HG02885 (cell line): ENCODE data around the gene ARHGEF28.

Source experiments
- ATAC-seq: cut with Tn5 transposase; IDR thresholded peaks from one replicate; pipeline ENCODE4 v1.9.1; 2021; ENCODE audit warnings: mild to moderate bottlenecking; ENCODE audit not compliant: unreplicated experiment, poor library complexity

The ARHGEF28 gene

DNA sequence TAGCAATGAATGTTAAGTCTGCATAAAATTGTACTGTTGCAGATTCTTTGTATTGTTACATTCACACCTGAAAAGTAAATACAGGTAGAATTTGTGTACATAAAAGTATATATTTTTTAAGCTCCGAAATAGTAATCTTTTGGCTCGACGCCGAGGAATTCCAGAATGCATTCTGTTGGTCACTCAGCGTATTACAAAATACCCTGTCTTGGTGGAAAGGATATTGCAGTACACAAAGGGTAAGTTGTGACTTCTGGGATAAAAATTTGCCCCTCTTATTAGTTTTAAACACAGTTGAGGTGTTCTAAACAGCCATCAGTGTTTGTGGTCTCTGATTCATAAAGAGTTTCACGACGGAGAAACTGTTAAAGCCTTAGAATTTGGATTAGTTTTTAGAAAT, 257.6 kb downstream of the ARHGEF28 start:
- ATAC-seq = no peak

DNA sequence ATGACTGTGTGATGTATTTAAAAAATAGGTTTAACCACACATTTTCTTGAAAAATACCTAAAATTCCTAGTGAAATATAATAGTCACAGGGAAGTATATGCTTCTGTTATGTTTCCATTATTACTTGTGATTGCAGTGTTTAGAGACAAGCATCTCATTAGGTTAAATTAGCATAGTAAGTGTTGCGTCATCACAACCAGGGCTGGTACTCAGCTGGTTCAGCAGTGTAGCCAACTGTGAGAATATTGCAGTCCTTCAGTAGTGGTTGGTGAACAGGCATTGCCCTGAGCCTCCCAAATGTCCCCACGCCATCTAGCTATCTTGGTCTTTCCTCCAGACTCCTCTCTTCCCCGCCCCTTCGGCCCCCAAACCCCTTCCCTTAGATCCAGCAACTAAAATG, 261.7 kb downstream of the ARHGEF28 start:
- no peak for ATAC-seq

DNA sequence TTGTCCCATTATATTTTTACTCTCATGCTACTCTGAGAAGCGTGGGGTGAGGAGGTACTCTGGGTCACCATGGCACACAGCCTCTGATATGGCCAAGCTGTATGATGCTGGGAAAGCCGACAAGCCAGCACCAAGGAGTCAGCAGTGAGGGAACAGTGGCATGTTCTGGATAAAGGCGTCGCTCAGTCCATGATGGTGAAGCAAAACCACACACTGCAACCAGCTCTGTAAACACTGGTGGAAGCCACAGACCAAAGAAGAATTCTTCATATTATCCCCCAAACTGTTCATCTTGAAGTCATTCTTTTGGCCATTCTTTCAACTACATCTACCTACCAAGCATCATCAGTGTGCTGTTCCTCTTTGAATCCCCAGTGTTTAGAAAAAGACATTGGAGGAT, 264.6 kb downstream of the ARHGEF28 start:
- no peak for ATAC-seq

DNA sequence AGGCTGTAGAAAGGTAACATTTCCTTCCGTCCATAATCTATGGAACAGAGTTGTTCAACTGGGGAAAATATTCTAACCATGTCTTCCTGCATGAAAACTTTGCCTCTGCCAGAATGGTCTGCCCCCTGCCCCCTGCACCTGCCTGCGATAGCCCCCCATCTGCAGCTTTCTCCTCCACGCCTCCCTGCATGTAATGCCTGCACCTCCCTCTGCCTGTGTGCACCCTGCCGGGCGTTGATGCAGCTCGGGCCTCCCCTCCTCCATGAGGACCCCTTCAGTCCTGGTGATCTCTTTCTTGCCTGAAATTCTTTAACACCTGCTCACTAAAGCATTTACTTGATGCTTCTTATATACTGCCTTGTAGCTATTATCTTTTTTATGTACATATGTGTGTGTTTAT, 266.2 kb downstream of the ARHGEF28 start:
- ATAC-seq = no peak

DNA sequence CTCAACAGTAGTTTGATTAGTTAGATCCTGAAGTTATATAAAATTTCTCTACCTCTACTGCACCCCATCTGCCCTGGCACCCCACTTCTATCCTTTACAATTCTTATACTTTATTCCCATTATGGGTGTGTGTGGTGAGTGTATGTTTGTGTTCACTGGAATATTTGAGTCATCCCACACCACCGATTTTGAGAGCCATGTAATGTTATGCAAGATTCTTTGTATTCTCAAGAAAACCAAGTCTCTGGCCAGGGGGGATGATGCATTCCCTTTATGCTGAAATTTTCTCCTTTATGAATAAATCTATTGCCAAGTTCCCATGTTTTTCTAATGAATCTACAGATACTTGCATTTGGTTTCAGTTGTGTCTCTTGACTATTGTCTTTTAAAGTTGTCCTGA, 266.8 kb downstream of the ARHGEF28 start:
- no peak for ATAC-seq

DNA sequence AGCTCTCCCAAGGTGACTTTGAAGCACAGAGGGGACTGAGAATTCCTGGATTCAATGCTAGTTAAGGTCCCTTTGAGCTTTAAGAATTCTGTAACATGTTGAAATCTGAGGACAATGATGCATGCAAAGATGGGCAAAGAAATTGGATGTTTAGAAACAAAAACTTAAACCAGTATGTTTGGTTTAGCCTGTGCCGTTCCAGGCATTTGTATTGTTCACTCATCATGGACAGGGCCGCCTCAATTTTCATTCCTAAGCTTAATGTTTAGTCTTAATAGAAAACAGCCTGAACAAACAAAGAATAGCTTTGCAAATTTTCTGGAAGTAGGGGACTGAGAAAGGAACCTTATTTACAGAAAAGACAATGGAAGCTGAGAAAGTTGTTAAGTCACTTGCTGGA, 267.8 kb downstream of the ARHGEF28 start:
- ATAC-seq = no peak

DNA sequence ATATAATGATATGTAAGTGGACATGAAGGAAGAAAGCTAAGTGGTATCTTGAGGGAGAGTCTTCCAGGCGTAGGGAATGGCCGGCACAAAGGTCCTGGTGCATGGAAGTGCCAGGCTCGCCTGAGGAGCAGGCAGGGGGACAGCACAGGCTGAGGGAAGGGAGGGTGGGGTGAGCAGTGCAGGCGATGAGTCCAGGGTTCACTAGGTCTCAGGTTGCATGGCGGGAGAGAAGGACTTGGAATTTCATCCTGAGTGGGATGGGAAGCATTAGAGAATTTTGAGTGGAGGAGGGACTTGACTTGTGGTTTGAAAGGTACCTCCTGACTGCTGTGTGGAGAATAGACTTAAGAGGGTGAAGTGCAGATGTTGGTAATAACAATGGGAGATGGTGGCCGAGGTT, 268.9 kb downstream of the ARHGEF28 start:
- ATAC-seq = no peak

DNA sequence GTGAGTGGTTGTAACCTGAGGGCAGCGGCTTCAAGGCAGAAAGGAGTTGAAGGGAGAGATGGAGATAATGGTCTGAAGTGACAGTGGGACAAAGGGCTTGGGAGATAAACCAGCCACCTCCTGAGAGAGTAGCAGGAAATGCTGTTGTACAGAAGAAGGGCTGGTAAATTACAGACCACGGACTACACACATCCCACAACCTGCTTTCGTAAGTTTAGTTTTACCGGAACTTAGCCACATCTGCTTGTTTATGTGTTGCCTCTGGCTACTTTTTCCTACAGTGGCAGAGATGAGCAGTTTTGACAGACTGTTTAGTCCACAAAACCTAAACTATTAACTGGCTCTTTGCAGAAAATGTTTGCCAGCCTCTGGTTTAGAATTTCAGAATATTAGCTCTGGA, 269.5 kb downstream of the ARHGEF28 start:
- no peak for ATAC-seq

DNA sequence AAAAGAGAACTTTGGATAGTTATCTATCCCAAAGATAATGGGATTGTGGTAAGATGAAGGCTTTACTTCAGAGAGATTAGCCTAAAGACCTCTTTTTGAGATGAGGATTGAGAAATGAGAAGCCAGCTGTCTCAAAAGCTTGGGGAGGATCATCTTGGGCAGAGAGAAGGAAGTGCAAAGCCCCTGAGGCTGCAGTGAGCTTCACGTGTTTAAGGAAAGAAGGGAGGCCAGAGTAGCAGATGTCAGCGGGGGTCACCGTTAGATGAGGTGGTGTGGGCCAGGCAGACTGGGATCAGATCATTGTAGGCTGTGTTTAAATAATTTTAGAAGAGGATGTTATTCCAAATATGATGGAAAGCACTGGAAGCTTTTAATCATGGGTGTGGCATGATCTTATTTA, 270.1 kb downstream of the ARHGEF28 start:
- ATAC-seq = no peak

DNA sequence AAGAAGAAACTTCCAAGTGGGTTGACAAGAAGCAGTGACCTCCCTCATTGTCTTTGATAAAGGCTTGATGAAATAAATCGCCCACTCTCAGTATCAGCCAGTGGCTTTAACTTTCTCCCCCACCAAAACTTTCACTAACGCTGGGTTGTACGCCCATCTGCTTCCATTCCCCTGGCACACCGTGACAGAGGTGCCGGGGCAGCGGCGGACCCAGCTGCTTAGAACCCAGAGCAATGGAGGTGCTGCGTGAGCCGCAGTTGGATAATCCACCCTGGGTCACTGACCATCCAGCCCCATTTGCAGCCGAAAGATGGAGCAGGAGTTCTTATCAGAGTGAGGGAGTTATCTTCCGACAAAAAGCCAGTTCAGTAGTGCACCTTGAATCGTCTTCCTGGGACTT, 270.7 kb downstream of the ARHGEF28 start:
- ATAC-seq = no peak

DNA sequence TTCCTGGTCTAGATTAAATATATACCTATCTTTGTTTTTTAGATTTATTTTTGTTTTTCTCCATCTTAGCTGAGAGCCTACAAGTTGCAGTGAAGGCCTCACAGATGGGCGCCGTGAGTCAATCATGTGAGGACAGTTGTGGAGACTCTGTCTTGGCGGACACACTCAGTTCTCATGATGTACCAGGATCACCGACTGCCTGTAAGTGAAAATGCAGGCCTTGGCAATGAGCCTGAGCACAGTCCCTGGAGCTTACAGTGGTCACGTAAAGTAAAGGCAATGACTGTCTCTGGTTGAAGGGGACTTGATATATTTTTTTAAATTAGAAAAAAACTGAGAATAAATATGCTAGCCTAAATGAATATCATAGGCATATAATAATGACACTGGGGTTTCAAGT, 271.9 kb downstream of the ARHGEF28 start:
- ATAC-seq = no peak

DNA sequence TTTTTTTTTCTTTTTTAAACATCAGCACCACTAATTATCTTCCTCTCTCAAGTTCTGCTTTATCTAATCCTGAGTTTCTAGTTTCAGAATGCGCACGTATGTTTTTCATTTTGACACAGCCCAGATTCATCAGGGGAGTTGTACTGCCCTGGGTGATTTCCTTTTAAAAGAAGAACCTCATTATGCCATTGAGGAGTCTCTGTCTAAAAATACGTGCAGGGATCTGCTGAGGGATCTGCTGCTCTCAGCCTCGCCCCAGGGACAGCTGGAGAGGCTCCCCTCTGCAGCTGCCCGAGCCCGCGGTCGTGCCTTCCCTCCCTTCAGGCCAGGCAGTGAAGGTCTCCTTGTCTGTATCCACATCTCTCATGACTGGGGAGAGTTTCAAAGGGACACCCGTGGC, 273.1 kb downstream of the ARHGEF28 start:
- ATAC-seq = peak; percentile 96

DNA sequence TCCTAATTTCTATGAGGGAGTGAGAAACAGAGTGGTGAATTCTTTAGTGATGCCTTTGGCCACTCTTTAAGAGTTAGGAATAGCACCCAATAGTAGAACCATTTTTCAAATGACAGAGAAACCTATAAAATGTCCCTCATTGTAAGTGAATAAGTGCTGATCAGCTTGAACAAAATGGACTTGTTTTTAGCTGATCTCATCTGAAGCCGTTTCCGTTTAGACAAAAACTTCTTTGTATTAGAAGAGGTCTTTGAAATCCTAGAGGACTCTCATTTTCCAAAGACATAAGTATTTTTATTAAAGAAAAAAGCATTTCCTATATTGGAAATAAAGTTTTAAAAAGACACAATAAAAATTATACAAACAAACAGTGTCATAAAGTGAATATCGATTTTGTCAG, 273.9 kb downstream of the ARHGEF28 start:
- ATAC-seq = no peak

DNA sequence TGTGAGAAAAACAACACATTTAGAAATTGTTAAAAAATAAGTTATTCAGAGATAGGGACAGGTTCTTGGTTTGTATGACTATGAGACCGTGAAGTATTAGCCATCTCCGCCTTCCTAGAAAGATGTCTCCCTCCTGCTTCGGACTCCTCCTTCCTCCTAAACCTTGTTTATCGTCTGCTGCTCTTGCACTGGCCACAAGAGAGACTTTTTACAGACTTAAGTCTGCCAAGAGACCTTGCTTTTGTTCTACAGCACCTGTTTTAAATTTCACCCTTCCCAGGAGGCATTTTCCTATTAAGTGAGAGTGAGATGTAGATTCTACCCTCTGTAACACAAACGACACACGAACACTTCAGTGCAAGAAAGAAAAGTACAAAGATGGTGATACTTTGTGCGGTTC, 274.6 kb downstream of the ARHGEF28 start:
- no peak for ATAC-seq

DNA sequence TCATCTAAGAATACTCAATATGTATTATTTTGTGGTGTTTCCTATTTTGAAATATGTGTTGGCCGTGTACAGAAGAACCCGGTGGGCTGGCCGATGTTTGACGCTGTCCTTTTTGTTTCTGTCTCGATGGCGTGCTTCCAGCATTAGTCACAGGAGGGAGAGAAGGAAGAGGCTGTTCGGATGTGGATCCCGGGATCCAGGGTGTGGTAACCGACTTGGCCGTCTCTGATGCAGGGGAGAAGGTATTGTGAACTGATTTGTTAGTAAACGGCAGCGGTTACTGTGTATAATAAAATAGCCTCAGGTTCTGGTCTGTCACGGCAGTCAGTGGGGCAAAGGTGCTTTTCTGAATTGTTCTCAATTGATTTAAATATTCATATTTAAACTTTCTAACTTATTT, 275.0 kb downstream of the ARHGEF28 start:
- no peak for ATAC-seq

DNA sequence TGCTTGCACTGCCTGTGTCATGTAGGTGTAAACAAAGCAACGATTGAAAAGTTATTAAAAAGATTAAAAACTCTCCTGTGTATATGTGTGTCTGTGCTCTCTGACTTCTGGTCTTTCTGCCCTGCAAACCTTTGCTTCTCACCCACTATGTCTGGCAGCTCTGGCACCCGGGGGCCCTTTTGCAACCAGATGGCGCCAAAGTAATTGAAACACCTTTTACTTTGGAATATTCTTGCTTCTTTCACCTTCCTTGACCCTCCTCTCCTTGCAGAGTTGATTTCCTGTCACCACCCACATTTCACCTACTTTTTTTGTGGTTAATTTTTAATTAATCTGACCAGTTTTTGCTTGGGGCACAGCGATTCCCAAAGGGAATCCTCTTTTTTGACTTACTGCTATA, 275.5 kb downstream of the ARHGEF28 start:
- no peak for ATAC-seq

DNA sequence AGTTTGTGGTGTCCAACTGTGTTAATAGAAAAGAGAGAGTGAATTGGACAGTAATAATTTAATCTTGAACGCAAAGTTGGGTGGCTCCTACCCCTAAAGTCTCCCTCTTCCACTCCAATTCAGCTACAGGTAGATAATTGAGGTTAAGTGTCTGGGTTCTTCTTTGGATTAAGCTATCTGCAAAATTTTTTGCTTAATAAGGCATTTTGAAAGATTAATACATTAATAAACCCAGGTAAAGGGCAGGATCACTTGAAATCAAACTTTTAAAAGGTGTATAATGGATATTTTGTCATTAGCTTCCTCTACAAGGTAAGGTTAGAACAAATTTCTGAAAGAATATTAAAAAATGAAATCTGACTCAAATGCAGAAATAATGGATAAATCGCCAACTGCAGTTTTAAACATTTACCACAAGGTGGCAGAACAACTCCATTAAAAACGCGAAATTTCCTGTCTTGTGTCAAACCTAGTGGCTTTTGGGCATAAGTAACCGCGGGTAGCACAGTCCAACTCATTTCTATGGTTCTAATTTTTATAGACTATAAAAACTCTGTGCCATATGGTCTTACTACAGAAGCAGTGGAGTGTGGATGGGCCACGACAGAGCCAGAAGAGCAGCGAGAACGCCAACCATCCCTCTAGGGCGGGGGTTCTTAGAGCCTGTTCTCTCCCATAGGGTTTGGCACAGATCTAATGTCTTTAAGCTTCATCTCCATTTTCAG, 276.5 kb downstream of the ARHGEF28 start:
- ATAC-seq = no peak

DNA sequence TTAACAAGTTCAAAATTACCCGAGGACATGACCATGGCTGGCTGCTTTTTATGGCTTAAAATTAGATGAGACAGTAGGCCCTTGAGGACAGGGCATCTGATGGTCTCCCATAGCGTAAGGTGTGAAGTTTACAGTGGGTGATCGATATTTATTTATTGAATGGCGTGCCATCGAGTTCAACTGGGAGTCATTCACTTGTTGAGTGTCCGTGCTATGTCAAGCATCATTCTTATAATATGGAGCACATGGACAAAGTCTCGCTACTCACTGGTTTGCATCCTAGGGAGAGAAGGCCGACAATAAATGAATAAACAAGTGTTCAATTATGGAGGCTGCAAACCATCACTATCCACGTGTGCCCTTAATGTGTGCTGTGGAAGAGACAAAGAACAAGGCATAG, 277.2 kb downstream of the ARHGEF28 start:
- ATAC-seq = no peak

DNA sequence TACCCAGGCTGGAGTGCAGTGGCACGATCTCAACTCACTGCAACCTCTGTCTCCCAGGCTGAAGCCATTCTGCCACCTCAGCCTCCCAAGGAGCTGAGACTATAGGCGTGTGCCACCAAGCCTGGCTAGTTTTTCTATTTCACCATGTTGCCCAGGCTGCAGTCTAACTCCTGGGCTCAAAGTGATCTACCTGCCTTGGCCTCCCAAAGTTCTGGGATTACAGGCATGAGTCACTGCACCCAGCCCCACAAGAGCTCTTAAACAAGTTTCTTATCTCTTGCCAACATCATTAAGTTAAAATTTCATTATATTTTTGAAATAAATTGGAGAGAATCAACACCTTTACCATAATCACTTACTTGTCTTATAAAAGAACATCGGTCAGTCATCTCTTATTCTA, 280.3 kb downstream of the ARHGEF28 start:
- ATAC-seq = no peak

DNA sequence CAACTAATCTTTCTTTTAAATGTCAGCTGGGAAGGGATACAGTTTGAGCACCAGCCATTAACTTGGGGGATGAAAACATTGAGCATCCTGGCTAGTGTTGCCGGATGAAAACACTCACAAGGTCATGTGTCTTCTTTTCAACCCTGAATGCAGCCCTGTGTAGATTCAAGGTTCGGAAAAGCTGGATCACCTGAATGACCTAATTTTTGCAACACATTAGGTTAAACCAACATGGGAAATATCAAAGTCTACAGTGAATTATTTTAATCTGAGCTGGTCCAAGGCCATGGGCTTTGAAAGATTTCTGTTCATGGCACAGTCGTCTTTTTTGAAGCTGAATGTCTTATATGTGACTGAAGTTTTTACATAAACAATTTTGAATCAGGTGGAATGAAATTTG, 281.2 kb downstream of the ARHGEF28 start:
- no peak for ATAC-seq

DNA sequence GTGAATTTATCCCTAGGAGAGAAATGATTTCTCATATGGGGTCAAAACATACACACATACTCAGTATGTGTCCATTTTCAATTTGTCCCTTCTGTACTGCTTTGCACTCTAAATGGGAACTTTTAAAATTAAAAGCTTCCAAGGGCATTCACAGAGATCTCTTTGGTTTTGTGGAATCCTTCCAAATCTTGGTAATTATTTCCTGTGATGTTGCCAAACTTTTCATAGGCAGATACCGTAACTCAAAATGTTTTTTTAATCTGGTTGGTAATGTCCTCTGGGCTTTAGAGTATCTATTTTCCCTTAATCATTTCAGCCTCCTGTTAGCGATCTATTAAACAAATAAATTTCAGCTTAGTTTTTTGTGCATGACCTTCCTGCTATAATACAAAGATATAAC, 282.4 kb downstream of the ARHGEF28 start:
- ATAC-seq = no peak

DNA sequence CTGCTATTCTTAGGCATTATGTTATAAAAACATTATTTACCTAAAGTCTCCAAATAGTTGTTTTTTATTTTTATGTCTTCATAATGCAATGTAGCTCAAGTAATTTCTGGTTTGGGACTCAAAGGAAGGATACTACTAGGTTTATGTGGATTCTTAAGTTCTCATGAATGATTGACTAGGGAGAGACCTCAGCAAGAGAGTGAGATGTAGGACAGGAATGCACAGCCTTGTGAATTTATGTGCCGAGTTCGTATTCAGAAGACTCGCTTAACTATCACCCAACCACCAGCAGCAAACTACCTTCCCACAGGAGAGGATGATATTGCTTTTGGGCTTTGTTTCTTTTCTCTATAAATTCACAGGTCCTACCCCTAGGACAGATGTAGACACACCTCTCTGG, 282.9 kb downstream of the ARHGEF28 start:
- ATAC-seq = no peak

DNA sequence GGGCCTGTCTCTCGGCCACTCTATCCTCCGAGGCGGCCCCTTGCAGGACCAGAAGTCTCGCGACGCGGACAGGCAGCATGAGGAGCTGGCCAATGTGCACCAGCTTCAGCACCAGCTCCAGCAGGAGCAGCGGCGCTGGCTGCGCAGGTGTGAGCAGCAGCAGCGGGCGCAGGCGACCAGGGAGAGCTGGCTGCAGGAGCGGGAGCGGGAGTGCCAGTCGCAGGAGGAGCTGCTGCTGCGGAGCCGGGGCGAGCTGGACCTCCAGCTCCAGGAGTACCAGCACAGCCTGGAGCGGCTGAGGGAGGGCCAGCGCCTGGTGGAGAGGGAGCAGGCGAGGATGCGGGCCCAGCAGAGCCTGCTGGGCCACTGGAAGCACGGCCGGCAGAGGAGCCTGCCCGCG, 283.5 kb downstream of the ARHGEF28 start:
- no peak for ATAC-seq
